NAMALWA (cell line): ENCODE data around the gene AKR7A2.
"Not testable (repeated sequence)": the region's sequence is repeated elsewhere in the genome, so short reads cannot be mapped to it uniquely, and the experiment has no call there.

Source experiments
- DNase-seq: peaks from one replicate; pipeline ENCODE4 v3.0.0-alpha.2; 2015; ENCODE audit warnings: low spot score

AKR7A2 gene

DNA sequence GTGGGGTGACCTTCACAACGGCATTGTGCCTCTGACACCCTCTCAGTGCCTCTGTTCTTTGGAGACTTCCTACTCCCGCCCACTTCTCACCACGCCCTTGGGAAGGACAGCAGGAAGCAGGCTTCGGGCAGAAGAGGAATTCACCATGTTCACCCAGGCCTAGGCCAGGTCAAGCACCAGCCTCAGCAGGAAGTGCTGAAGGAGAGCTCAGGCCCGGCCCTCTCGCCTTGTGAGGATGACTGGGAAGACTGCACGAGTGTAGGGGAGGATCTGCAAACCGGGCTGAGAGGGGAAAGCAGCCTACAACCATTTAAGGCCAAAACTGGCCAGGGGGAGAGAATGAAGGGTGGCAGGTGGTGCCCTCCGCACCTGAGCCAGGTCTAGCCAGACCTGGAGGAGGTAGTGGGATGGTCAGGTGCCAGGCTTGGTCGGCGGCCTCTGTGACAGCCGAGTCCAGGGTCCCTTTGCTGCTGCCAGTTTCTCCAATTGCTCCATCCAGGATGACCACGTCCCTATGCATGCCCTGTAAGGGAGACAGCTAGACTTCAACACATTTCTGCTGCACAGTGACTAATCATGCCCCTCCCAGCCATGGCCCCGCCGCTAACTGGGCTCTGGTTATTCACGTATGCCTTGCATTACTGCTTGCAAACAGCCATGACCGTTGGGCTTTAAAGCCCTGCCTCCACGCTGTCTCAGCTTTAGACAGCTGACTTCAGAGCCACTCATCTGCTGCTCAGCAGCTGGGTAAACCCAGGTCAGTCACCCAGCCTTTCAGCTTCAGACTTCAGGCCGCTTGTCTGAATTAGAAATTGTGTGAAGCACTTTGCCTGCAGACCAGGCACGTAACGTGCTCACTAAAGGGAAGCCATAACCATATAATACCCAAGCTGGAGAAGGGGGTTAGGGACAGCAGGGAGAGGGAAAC, 51.5 kb downstream of the AKR7A2 start:
- peak; percentile 10 for DNase-seq

DNA sequence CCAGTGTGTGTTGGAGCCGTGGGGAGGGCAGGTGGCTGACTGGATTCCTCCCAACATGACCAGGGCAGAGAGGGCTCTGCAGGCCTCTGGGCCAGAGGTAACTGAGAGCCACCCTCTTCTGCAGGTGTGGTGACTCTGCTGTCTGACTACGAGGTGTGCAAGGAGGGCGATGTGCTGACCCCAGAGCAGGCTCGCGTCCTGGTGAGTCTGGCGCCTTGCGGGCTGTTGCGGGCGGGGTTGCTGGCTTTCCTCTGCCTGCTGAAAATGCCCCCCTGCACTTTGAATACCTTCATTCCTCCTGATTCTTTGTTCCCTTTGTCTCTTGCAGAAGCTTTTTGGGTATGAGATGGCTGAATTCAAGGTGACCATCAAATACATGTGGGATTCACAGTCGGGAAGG, 53.6 kb downstream of the AKR7A2 start:
- DNase-seq, result peak; percentile 1

DNA sequence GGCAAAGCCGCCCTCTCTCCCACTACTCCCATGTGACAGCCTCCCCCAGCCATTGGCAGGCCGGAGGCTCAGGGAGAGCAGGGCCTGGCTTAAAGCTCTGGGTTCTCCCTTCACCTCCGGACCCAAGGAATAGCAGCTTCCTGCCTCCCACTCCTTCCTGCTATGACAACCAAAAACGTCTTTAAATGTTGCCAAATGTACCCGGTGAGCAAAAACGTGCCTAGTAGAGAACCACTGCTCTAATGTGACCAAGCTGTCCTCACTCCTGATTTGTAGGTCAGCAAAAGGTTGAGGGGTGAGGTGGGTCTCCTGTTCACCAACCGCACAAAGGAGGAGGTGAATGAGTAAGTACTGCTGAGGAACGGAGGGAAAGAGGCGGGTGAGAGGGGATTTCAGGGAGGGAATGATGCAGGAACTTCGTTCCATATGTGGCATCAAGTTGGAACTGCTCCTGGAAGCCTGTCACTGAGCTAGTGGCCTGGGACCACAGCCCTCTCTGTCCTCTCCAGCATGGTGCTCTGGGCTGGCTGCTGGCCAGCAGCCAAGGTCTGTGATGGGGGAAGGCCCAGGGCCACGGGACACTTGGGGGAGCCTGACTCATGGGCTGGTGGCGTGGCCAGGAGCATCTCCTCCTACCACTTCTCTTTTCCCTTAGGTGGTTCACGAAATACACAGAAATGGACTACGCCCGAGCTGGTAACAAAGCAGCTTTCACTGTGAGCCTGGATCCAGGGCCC, 54.6 kb downstream of the AKR7A2 start:
- peak; percentile 1 for DNase-seq

DNA sequence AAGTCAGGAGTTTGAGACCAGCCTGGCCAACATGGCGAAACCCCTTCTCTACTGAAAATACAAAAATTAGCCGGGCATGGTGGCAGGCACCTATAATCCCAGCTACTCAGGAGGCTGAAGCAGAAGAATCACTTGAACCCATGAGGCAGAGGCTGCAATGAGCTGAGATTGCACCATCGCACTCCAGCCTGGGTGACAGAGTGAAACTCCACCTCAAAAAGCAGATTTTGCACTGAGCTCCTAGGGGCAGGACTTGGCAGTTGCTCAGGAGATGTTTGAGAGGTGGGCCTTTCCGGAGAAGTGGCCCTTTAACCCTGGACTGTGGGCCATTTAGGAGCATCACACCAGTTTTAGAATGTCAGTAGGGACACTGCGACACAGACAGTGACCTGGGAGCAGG, 55.6 kb downstream of the AKR7A2 start:
- not testable (repeated sequence) for DNase-seq

DNA sequence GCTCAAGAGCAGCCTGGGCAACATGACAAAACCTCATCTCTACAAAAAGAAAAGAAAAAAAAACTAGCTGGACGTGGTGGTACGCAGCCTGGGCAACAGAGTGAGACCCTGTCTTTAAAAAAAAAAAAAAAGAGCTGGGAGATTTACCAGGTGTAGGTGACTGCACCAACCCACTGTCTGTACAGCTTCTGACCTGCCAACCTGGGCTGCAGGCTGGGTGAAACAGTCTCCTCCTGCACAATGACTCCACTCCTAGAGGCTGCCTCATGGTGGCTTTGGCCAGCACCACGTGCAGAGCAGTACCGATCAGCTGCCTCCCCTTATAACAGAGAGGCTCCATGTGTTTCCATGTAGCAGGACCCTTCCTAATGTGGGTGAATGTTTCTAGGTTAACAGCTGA, 56.7 kb downstream of the AKR7A2 start:
- no peak for DNase-seq

DNA sequence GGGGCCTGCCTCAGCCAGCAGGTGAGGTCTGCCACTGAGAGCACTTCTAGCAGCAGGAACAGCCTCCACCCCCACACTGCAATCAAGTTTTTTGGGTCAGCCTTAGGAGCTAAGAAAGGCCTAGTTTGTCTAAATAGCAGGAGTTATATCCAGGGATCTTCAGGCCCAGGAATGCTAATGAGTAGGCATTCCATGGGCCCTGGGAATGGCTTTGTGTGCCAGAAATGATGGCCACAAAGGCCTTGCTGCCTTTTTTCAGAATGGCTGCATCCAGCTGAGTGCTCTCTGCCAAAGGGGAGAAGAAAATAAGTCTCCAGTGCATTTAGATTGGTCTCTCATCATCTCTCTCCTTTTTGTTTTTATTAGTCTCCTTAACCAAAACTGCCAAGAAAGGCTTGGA, 57.5 kb downstream of the AKR7A2 start:
- DNase-seq, result peak; percentile 1
